Measurements from ENCODE around the gene KCNIP3.

Gene KCNIP3

GRCh38 chr2:95295376-95295775 is 1.8 kb upstream of the KCNIP3 start:
- Histone ChIP-seq H3K4me1 (no peaks in the 10 kb centered on the region), H3K4me3 (no peak overlapping the region), H3K36me3 (replicated peaks) (no peaks in the 10 kb centered on the region), H3K27me3 (ENCODE audit: low read depth) (no peaks in the 10 kb centered on the region; the same call in 1 of the 2 replicates), H3K9me3 (no peaks in the 10 kb centered on the region)
- in situ Hi-C loops (cut with MboI; ENCODE audit: low sequenced_read_pairs), result no loop called here
- no peak for DNase-seq (ENCODE audit: low spot score in 2 of 2)

GRCh38 chr2:95296011-95296410 is 1.1 kb upstream of the KCNIP3 start:
- H3K4me1 ChIP-seq, result no peaks in the 10 kb centered on the region
- no peak overlapping the region for H3K4me3 ChIP-seq
- in situ Hi-C loops (cut with MboI; ENCODE audit: low sequenced_read_pairs), result no loop called here
- no peaks in the 10 kb centered on the region for H3K9me3 ChIP-seq
- no peaks in the 10 kb centered on the region; the same call in 1 of the 2 replicates for H3K27me3 ChIP-seq (ENCODE audit: low read depth)
- no peaks in the 10 kb centered on the region for H3K36me3 ChIP-seq (replicated peaks)
- no peak for DNase-seq (ENCODE audit: low spot score in 2 of 2)

- no peaks in the 10 kb centered on the region for H3K36me3 ChIP-seq (replicated peaks)
- H3K4me3 ChIP-seq, result no peak overlapping the region
- H3K27me3 ChIP-seq (ENCODE audit: low read depth), result no peaks in the 10 kb centered on the region; the same call in 1 of the 2 replicates
- no peak for DNase-seq (ENCODE audit: low spot score in 2 of 2)
- in situ Hi-C loops (cut with MboI; ENCODE audit: low sequenced_read_pairs), result no loop called here
- H3K9me3 ChIP-seq, result no peaks in the 10 kb centered on the region
- no peaks in the 10 kb centered on the region for H3K4me1 ChIP-seq
These were observed 670 bp downstream of the KCNIP3 start for GRCh38 chr2:95297639-95298395.

GRCh38 chr2:95298486-95299111 is 1.5 kb downstream of the KCNIP3 start:
- Histone ChIP-seq H3K9me3 (no peaks in the 10 kb centered on the region), H3K4me1 (no peaks in the 10 kb centered on the region), H3K36me3 (replicated peaks) (no peaks in the 10 kb centered on the region), H3K27me3 (ENCODE audit: low read depth) (no peaks in the 10 kb centered on the region; the same call in 1 of the 2 replicates), H3K4me3 (no peak overlapping the region)
- DNase-seq (ENCODE audit: low spot score in 2 of 2), result no peak
- in situ Hi-C loops (cut with MboI; ENCODE audit: low sequenced_read_pairs), result no loop called here

GRCh38 chr2:95299961-95300360 is 2.8 kb downstream of the KCNIP3 start:
- H3K4me1 ChIP-seq, result no peaks in the 10 kb centered on the region
- no peak overlapping the region for H3K4me3 ChIP-seq
- no peaks in the 10 kb centered on the region for H3K36me3 ChIP-seq (replicated peaks)
- no peak for DNase-seq (ENCODE audit: low spot score in 2 of 2)
- no peaks in the 10 kb centered on the region; the same call in 1 of the 2 replicates for H3K27me3 ChIP-seq (ENCODE audit: low read depth)
- in situ Hi-C loops (cut with MboI; ENCODE audit: low sequenced_read_pairs), result no loop called here
- H3K9me3 ChIP-seq, result no peaks in the 10 kb centered on the region

- no peaks in the 10 kb centered on the region for H3K9me3 ChIP-seq
- H3K4me3 ChIP-seq, result no peak overlapping the region
- no peaks in the 10 kb centered on the region for H3K36me3 ChIP-seq (replicated peaks)
- in situ Hi-C loops (cut with MboI; ENCODE audit: low sequenced_read_pairs), result no loop called here
- H3K27me3 ChIP-seq (ENCODE audit: low read depth), result no peaks in the 10 kb centered on the region; the same call in 1 of the 2 replicates
- no peaks in the 10 kb centered on the region for H3K4me1 ChIP-seq
- no peak for DNase-seq (ENCODE audit: low spot score in 2 of 2)
These were observed 3.3 kb downstream of the KCNIP3 start for GRCh38 chr2:95300450-95300849.

GRCh38 chr2:95301186-95301585 is 4.0 kb downstream of the KCNIP3 start:
- in situ Hi-C loops (cut with MboI; ENCODE audit: low sequenced_read_pairs), result no loop called here
- DNase-seq (ENCODE audit: low spot score in 2 of 2), result no peak

GRCh38 chr2:95301876-95302641 is 4.9 kb downstream of the KCNIP3 start:
- Histone ChIP-seq H3K27me3 (ENCODE audit: low read depth) (no peaks in the 10 kb centered on the region; the same call in 1 of the 2 replicates), H3K9me3 (no peaks in the 10 kb centered on the region), H3K4me3 (no peak overlapping the region), H3K36me3 (replicated peaks) (no peaks in the 10 kb centered on the region), H3K4me1 (no peaks in the 10 kb centered on the region)
- DNase-seq (ENCODE audit: low spot score in 2 of 2), result no peak
- in situ Hi-C loops (cut with MboI; ENCODE audit: low sequenced_read_pairs), result no loop called here

More at GRCh38 chr2:95301186-95301585, 4.0 kb downstream of the KCNIP3 start:
- Histone ChIP-seq H3K27me3 (ENCODE audit: low read depth) (no peaks in the 10 kb centered on the region; the same call in 1 of the 2 replicates), H3K4me1 (no peaks in the 10 kb centered on the region), H3K4me3 (no peak overlapping the region), H3K36me3 (replicated peaks) (no peaks in the 10 kb centered on the region), H3K9me3 (no peaks in the 10 kb centered on the region)

GRCh38 chr2:95303191-95303919 is 6.2 kb downstream of the KCNIP3 start:
- Histone ChIP-seq H3K4me3 (no peak overlapping the region), H3K36me3 (replicated peaks) (no peaks in the 10 kb centered on the region), H3K9me3 (no peaks in the 10 kb centered on the region), H3K4me1 (no peaks in the 10 kb centered on the region), H3K27me3 (ENCODE audit: low read depth) (no peaks in the 10 kb centered on the region; the same call in 1 of the 2 replicates)
- DNase-seq (ENCODE audit: low spot score in 2 of 2), result no peak
- in situ Hi-C loops (cut with MboI; ENCODE audit: low sequenced_read_pairs), result no loop called here

GRCh38 chr2:95305380-95306061 is 8.4 kb downstream of the KCNIP3 start:
- in situ Hi-C loops (cut with MboI; ENCODE audit: low sequenced_read_pairs), result no loop called here
- no peaks in the 10 kb centered on the region for H3K9me3 ChIP-seq
- H3K27me3 ChIP-seq (ENCODE audit: low read depth), result no peaks in the 10 kb centered on the region
- H3K36me3 ChIP-seq (replicated peaks), result no peaks in the 10 kb centered on the region
- H3K4me1 ChIP-seq, result no peaks in the 10 kb centered on the region
- no peak for DNase-seq (ENCODE audit: low spot score in 2 of 2)
- no peak overlapping the region for H3K4me3 ChIP-seq

GRCh38 chr2:95306336-95306895 is 9.3 kb downstream of the KCNIP3 start:
- H3K27me3 ChIP-seq (ENCODE audit: low read depth), result no peaks in the 10 kb centered on the region
- H3K4me3 ChIP-seq, result no peak overlapping the region
- in situ Hi-C loops (cut with MboI; ENCODE audit: low sequenced_read_pairs), result no loop called here
- H3K36me3 ChIP-seq (replicated peaks), result no peaks in the 10 kb centered on the region
- no peaks in the 10 kb centered on the region for H3K9me3 ChIP-seq
- H3K4me1 ChIP-seq, result no peaks in the 10 kb centered on the region
- DNase-seq (ENCODE audit: low spot score in 2 of 2), result no peak

- Histone ChIP-seq H3K36me3 (replicated peaks) (no peaks in the 10 kb centered on the region), H3K4me1 (no peaks in the 10 kb centered on the region), H3K27me3 (ENCODE audit: low read depth) (no peaks in the 10 kb centered on the region), H3K9me3 (no peaks in the 10 kb centered on the region), H3K4me3 (no peak overlapping the region)
- no peak for DNase-seq (ENCODE audit: low spot score in 2 of 2)
- in situ Hi-C loops (cut with MboI; ENCODE audit: low sequenced_read_pairs), result no loop called here
These were observed 9.9 kb downstream of the KCNIP3 start for GRCh38 chr2:95307036-95307435.

GRCh38 chr2:95307878-95308277 is 10.7 kb downstream of the KCNIP3 start:
- DNase-seq (ENCODE audit: low spot score in 2 of 2), result no peak
- in situ Hi-C loops (cut with MboI; ENCODE audit: low sequenced_read_pairs), result no loop called here
- Histone ChIP-seq H3K4me3 (no peak overlapping the region), H3K4me1 (no peaks in the 10 kb centered on the region), H3K36me3 (replicated peaks) (no peaks in the 10 kb centered on the region), H3K27me3 (ENCODE audit: low read depth) (no peaks in the 10 kb centered on the region), H3K9me3 (no peaks in the 10 kb centered on the region)
